Measurements from ENCODE around the gene MAVS.

DNA sequence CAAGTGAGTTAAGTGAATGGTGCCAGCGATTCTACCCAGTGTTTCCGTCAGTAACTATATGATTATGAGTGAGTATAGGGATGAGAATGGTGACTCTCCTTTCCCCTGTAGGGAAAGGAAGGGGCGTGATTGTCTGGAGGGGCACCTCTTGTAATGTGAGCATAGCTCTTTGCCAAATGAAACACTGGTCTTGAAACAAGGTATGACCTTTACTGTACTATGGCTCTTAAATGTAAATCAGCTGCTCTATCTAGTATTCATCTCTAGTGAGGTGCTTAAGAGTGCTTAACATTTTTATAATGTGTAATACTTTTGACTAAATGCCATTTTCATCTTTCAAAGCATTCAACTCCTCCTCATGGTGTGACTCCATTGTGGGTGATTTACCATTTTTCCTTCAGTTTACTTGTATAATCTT is 53.6 kb downstream of the MAVS start:
- TF ChIP-seq POLR2AphosphoS5 (IDR thresholded peaks at IDR 0.05; ENCODE audit: low read depth, low read length) (no peak), TCF7L2 (IDR thresholded peaks at IDR 0.05; ENCODE audit: low read depth, low read length) (no peak), SIN3A (IDR thresholded peaks at IDR 0.05; ENCODE audit: borderline replicate concordance, insufficient read depth, low read depth, low read length) (no peak)
- TF ChIP-seq, protein P1, sequence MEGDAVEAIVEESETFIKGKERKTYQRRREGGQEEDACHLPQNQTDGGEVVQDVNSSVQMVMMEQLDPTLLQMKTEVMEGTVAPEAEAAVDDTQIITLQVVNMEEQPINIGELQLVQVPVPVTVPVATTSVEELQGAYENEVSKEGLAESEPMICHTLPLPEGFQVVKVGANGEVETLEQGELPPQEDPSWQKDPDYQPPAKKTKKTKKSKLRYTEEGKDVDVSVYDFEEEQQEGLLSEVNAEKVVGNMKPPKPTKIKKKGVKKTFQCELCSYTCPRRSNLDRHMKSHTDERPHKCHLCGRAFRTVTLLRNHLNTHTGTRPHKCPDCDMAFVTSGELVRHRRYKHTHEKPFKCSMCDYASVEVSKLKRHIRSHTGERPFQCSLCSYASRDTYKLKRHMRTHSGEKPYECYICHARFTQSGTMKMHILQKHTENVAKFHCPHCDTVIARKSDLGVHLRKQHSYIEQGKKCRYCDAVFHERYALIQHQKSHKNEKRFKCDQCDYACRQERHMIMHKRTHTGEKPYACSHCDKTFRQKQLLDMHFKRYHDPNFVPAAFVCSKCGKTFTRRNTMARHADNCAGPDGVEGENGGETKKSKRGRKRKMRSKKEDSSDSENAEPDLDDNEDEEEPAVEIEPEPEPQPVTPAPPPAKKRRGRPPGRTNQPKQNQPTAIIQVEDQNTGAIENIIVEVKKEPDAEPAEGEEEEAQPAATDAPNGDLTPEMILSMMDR (IDR thresholded peaks at IDR 0.05): no peak
- TF ChIP-seq, protein P2, sequence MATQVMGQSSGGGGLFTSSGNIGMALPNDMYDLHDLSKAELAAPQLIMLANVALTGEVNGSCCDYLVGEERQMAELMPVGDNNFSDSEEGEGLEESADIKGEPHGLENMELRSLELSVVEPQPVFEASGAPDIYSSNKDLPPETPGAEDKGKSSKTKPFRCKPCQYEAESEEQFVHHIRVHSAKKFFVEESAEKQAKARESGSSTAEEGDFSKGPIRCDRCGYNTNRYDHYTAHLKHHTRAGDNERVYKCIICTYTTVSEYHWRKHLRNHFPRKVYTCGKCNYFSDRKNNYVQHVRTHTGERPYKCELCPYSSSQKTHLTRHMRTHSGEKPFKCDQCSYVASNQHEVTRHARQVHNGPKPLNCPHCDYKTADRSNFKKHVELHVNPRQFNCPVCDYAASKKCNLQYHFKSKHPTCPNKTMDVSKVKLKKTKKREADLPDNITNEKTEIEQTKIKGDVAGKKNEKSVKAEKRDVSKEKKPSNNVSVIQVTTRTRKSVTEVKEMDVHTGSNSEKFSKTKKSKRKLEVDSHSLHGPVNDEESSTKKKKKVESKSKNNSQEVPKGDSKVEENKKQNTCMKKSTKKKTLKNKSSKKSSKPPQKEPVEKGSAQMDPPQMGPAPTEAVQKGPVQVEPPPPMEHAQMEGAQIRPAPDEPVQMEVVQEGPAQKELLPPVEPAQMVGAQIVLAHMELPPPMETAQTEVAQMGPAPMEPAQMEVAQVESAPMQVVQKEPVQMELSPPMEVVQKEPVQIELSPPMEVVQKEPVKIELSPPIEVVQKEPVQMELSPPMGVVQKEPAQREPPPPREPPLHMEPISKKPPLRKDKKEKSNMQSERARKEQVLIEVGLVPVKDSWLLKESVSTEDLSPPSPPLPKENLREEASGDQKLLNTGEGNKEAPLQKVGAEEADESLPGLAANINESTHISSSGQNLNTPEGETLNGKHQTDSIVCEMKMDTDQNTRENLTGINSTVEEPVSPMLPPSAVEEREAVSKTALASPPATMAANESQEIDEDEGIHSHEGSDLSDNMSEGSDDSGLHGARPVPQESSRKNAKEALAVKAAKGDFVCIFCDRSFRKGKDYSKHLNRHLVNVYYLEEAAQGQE (IDR thresholded peaks at IDR 0.05; ENCODE audit: insufficient read depth in 1 of 2, low read depth in 2 of 2, low read length in 1 of 2): no peak

Data from Panc1 (cell line).